GM19238 (cell line): ENCODE data around the gene USP37.

ENCODE experiments used
- DNase-seq: peaks from one replicate; pipeline ENCODE4 v3.0.0; 2011; ENCODE audit warnings: low spot score; ENCODE audit not compliant: insufficient read length

USP37 gene

GRCh38 chr2:218402911-218403411, 165.2 kb downstream of the USP37 start:
- DNase-seq: no peak

GRCh38 chr2:218402491-218402901, 165.7 kb downstream of the USP37 start:
- no peak for DNase-seq

GRCh38 chr2:218401890-218402289, 166.3 kb downstream of the USP37 start:
- no peak for DNase-seq

GRCh38 chr2:218400930-218401881, 166.9 kb downstream of the USP37 start:
- DNase-seq: no peak
